ENCODE measurements around the gene FAM200A. TPM values are rescaled to one million over a fixed set of nuclear protein-coding genes. Genes with fewer than 3 reads are reported as not detected.

Gene FAM200A
- total and polyA plus RNA-seq, 2 donors (not counting 1 experiment from before 2014, with no cell fraction given): 9.0 to 9.7 TPM

DNA sequence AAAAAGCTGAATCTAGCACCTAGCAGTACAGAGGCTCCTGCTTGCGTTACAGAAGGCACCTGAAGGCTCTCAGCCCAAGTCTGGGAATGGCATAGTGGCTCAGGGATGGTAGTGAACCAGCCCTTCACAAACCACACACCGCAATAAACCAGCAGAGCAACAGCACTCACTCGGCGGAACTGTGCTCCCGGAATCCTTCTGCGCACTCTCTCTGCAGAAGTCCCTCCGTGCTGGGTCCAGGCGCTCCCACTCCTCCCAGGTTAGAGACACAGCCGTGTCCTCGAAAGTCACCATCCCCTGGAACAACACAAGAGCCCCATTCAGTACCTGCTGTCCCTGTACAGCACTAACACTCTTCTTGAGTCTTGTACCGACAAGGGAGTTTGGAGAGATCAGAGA is 53.4 kb downstream of the FAM200A start:
- peaks cover 45% of the 10 kb centered on the region for H3K79me2 ChIP-seq (ENCODE audit: control insufficient read depth, insufficient read depth, low read length)
- no peak overlapping the region for H3K27ac ChIP-seq (ENCODE audit: insufficient read depth, low read length)
- TF ChIP-seq, protein P1, sequence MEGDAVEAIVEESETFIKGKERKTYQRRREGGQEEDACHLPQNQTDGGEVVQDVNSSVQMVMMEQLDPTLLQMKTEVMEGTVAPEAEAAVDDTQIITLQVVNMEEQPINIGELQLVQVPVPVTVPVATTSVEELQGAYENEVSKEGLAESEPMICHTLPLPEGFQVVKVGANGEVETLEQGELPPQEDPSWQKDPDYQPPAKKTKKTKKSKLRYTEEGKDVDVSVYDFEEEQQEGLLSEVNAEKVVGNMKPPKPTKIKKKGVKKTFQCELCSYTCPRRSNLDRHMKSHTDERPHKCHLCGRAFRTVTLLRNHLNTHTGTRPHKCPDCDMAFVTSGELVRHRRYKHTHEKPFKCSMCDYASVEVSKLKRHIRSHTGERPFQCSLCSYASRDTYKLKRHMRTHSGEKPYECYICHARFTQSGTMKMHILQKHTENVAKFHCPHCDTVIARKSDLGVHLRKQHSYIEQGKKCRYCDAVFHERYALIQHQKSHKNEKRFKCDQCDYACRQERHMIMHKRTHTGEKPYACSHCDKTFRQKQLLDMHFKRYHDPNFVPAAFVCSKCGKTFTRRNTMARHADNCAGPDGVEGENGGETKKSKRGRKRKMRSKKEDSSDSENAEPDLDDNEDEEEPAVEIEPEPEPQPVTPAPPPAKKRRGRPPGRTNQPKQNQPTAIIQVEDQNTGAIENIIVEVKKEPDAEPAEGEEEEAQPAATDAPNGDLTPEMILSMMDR (conservative IDR thresholded peaks at IDR 0.05 in 1 of 2, IDR thresholded peaks at IDR 0.05 in 1 of 2; ENCODE audit: low read depth in 1 of 2, low read length in 2 of 2): no peak
- no peak for TF ChIP-seq EZH2 (IDR thresholded peaks at IDR 0.05; ENCODE audit: low read length, missing control alignments)
- no peak overlapping the region for H2AFZ ChIP-seq (ENCODE audit: low read length)
- H3K9me3 ChIP-seq (ENCODE audit: control insufficient read depth, insufficient read depth, low read depth, low read length): peaks cover 4% of the 10 kb centered on the region
- peak overlapping the region; percentile 32 for H3K9ac ChIP-seq (ENCODE audit: insufficient read depth, low read length)
- DNase-seq (ENCODE audit: low read depth in 2 of 2): no peak
- H3K27me3 ChIP-seq (ENCODE audit: control insufficient read depth, insufficient read depth, low read length): no peaks in the 10 kb centered on the region
- peaks cover 3% of the 10 kb centered on the region for H3K4me1 ChIP-seq (ENCODE audit: control insufficient read depth, extremely low read depth, insufficient read depth, low read length)
- peak overlapping the region; percentile 89 to 99 (median 96) for H3K4me3 ChIP-seq (replicated peaks in 1 of 4; ENCODE audit: control extremely low read depth in 1 of 4, insufficient read depth in 1 of 4, low read depth in 3 of 4, low read length in 4 of 4)
- peak overlapping the region; percentile 95 for H3K4me2 ChIP-seq (ENCODE audit: extremely low read depth, insufficient read depth, low read length)
- peaks cover 15% of the 10 kb centered on the region for H3K36me3 ChIP-seq (ENCODE audit: control insufficient read depth, insufficient read depth, low read length)
- no peaks in the 10 kb centered on the region for H4K20me1 ChIP-seq (ENCODE audit: control insufficient read depth, extremely low read depth, insufficient read depth, low read length)

GRCh38 chr7:99497766-99498545 is 54.0 kb downstream of the FAM200A start:
- no peaks in the 10 kb centered on the region for H3K27me3 ChIP-seq (ENCODE audit: control insufficient read depth, insufficient read depth, low read length)
- no peak for DNase-seq (ENCODE audit: low read depth in 2 of 2)
- no peak for TF ChIP-seq EZH2 (IDR thresholded peaks at IDR 0.05; ENCODE audit: low read length, missing control alignments)
- TF ChIP-seq, protein P1 (conservative IDR thresholded peaks at IDR 0.05 in 1 of 2, IDR thresholded peaks at IDR 0.05 in 1 of 2; ENCODE audit: low read depth in 1 of 2, low read length in 2 of 2): no peak
- peaks cover 3% of the 10 kb centered on the region for H3K4me1 ChIP-seq (ENCODE audit: control insufficient read depth, extremely low read depth, insufficient read depth, low read length)
- H3K9ac ChIP-seq (ENCODE audit: insufficient read depth, low read length): no peak overlapping the region
- H3K4me2 ChIP-seq (ENCODE audit: extremely low read depth, insufficient read depth, low read length): peak overlapping the region; percentile 95
- peak overlapping the region; percentile 89 to 99 (median 96) for H3K4me3 ChIP-seq (replicated peaks in 1 of 4; ENCODE audit: control extremely low read depth in 1 of 4, insufficient read depth in 1 of 4, low read depth in 3 of 4, low read length in 4 of 4)
- H2AFZ ChIP-seq (ENCODE audit: low read length): no peak overlapping the region
- peaks cover 5% of the 10 kb centered on the region for H3K9me3 ChIP-seq (ENCODE audit: control insufficient read depth, insufficient read depth, low read depth, low read length)
- H3K27ac ChIP-seq (ENCODE audit: insufficient read depth, low read length): no peak overlapping the region
- H4K20me1 ChIP-seq (ENCODE audit: control insufficient read depth, extremely low read depth, insufficient read depth, low read length): no peaks in the 10 kb centered on the region
- H3K36me3 ChIP-seq (ENCODE audit: control insufficient read depth, insufficient read depth, low read length): peaks cover 18% of the 10 kb centered on the region
- H3K79me2 ChIP-seq (ENCODE audit: control insufficient read depth, insufficient read depth, low read length): peaks cover 45% of the 10 kb centered on the region

Other genes starting within 250 kb of the FAM200A start
- 162 and 226 TPM in 2 replicates for gene ARPC1A, start 226.2 kb downstream of the FAM200A start, total RNA-seq
- 184 and 279 TPM in 2 replicates for gene ARPC1A, start 226.2 kb downstream of the FAM200A start, polyA plus RNA-seq
- gene ARPC1B, start 177.4 kb downstream of the FAM200A start, total RNA-seq: 241 and 394 TPM in 2 replicates
- 245 and 408 TPM in 2 replicates for gene ARPC1B, start 177.4 kb downstream of the FAM200A start, polyA plus RNA-seq
- gene PDAP1, start 143.5 kb downstream of the FAM200A start, total RNA-seq: 29.6 and 34.7 TPM in 2 replicates
- 105 and 136 TPM in 2 replicates for gene PDAP1, start 143.5 kb downstream of the FAM200A start, polyA plus RNA-seq
- 114 and 129 TPM in 2 replicates for gene BUD31, start 143.1 kb downstream of the FAM200A start, total RNA-seq
- gene BUD31, start 143.1 kb downstream of the FAM200A start, polyA plus RNA-seq: 83.4 and 94.8 TPM in 2 replicates
- 7.2 and 8.1 TPM in 2 replicates for gene PTCD1, start 113.3 kb downstream of the FAM200A start, total RNA-seq
- gene PTCD1, start 113.3 kb downstream of the FAM200A start, polyA plus RNA-seq: 2.3 and 2.6 TPM in 2 replicates
- gene CPSF4, start 113.2 kb downstream of the FAM200A start, total RNA-seq: 38.0 and 44.9 TPM in 2 replicates
- gene CPSF4, start 113.2 kb downstream of the FAM200A start, polyA plus RNA-seq: 17.3 and 21.9 TPM in 2 replicates
- 269 and 296 TPM in 2 replicates for gene ATP5MF, start 85.9 kb downstream of the FAM200A start, total RNA-seq
- gene ATP5MF, start 85.9 kb downstream of the FAM200A start, polyA plus RNA-seq: 2,326 and 2,573 TPM in 2 replicates
- gene ZNF789, start 79.2 kb downstream of the FAM200A start, total RNA-seq: 2.3 and 4.8 TPM in 2 replicates
- gene ZNF789, start 79.2 kb downstream of the FAM200A start, polyA plus RNA-seq: 5.5 and 8.7 TPM in 2 replicates
- gene ZNF394, start 51.8 kb downstream of the FAM200A start, total RNA-seq: 20.1 and 22.1 TPM in 2 replicates
- gene ZNF394, start 51.8 kb downstream of the FAM200A start, polyA plus RNA-seq: 9.1 and 9.5 TPM in 2 replicates
- gene ZKSCAN5, start 47.5 kb downstream of the FAM200A start, total RNA-seq: 13.6 and 17.5 TPM in 2 replicates
- 9.6 and 10.4 TPM in 2 replicates for gene ZKSCAN5, start 47.5 kb downstream of the FAM200A start, polyA plus RNA-seq
- gene ZNF655, start 6.5 kb upstream of the FAM200A start, total RNA-seq: 70.1 and 92.6 TPM in 2 replicates
- 59.5 and 60.4 TPM in 2 replicates for gene ZNF655, start 6.5 kb upstream of the FAM200A start, polyA plus RNA-seq
- 0.51 and 1.2 TPM in 2 replicates for gene TMEM225B, start 46.2 kb upstream of the FAM200A start, total RNA-seq
- gene TMEM225B, start 46.2 kb upstream of the FAM200A start, polyA plus RNA-seq: 0.60 and 1.3 TPM in 2 replicates
- 10.2 and 10.5 TPM in 2 replicates for gene ZSCAN25, start 64.8 kb upstream of the FAM200A start, total RNA-seq
- gene ZSCAN25, start 64.8 kb upstream of the FAM200A start, polyA plus RNA-seq: 5.4 and 5.7 TPM in 2 replicates
- 8.2 and 12.4 TPM in 2 replicates for gene CYP3A5, start 127.9 kb upstream of the FAM200A start, total RNA-seq
- 0.51 and 1.9 TPM in 2 replicates for gene CYP3A5, start 127.9 kb upstream of the FAM200A start, polyA plus RNA-seq
- gene CYP3A7, start 183.1 kb upstream of the FAM200A start, total RNA-seq: 23.9 and 37.8 TPM in 2 replicates
- gene CYP3A7, start 183.1 kb upstream of the FAM200A start, polyA plus RNA-seq: 0.16 and 0.44 TPM in 2 replicates
- 0.17 TPM in 1 of 2 replicates, not detected in the other for gene CYP3A4, start 232.1 kb upstream of the FAM200A start, total RNA-seq
- gene CYP3A4, start 232.1 kb upstream of the FAM200A start, polyA plus RNA-seq: not detected in 2 replicates